Suprapubic skin (tissue), 4 donors: Measurements from ENCODE around the gene BTN2A1. TPM values are rescaled to one million over a fixed set of nuclear protein-coding genes. Genes with fewer than 3 reads are reported as not detected.
"Not testable (repeated sequence)": the region's sequence is repeated elsewhere in the genome, so short reads cannot be mapped to it uniquely, and the experiment has no call there.

Experiments
- DNase-seq, 2 donors: peaks; one replicate each; pipeline ENCODE4 v3.0.0-alpha.2; 2019; ENCODE audit warnings: low spot score in 2 of 2
- H3K27ac ChIP-seq: fragments of 200-600 bp; sonication (generic); one replicate; pipeline ENCODE4 v1.5.1; 2019
- H3K27me3 ChIP-seq: fragments of 200-600 bp; sonication (generic); one replicate; pipeline ENCODE4 v1.5.1; 2019
- H3K36me3 ChIP-seq: fragments of 200-600 bp; sonication (generic); one replicate; pipeline ENCODE4 v1.5.1; 2019
- H3K4me1 ChIP-seq: fragments of 200-600 bp; sonication (generic); one replicate; pipeline ENCODE4 v1.5.1; 2019
- H3K4me3 ChIP-seq: fragments of 200-600 bp; sonication (generic); one replicate; pipeline ENCODE4 v1.5.1; 2019; ENCODE audit warnings: mild to moderate bottlenecking
- H3K9me3 ChIP-seq: fragments of 200-600 bp; sonication (generic); one replicate; pipeline ENCODE4 v1.5.1; 2019
- EP300 ChIP-seq: sonication (generic); formaldehyde crosslinking; IDR thresholded peaks from one replicate; pipeline ENCODE4 v1.6.1; 2017; ENCODE audit warnings: antibody characterized with exemption
- POLR2A ChIP-seq, 2 donors: fragments of 450-650 bp; IDR thresholded peaks; one replicate each; pipeline ENCODE4 v1.6.1; 2017; ENCODE audit warnings: antibody characterized with exemption in 2 of 2, mild to moderate bottlenecking in 2 of 2, moderate library complexity in 2 of 2
- POLR2AphosphoS5 ChIP-seq, 3 donors: sonication (generic); formaldehyde crosslinking; IDR thresholded peaks; one replicate each; pipeline ENCODE4 v1.6.1; 2017; ENCODE audit warnings: antibody characterized with exemption in 3 of 3
- WGBS: methylation state at CpG from one replicate; pipeline ENCODE4 v1.1.5; 2018; 5-methylcytosine and 5-hydroxymethylcytosine counted together
- total RNA-seq, 4 donors: library from RNA; depleted of rRNA; stranded (reverse); fragments of >200 nt; gene quantifications; one replicate each; pipeline ENCODE4 v1.1.0, GENCODE V29; 2016
- TF ChIP-seq, protein P1 (sequence below), 2 donors: fragments of 200-600 bp in 1 of 2; fragments of 450-650 bp in 1 of 2; sonication (generic) in 1 of 2; IDR thresholded peaks; one replicate each; pipeline ENCODE4 v1.5.1; 2016 to 2019; ENCODE audit warnings: antibody characterized with exemption in 2 of 2, mild to moderate bottlenecking in 1 of 2, moderate library complexity in 1 of 2

BTN2A1 gene
- total RNA-seq, 4 donors from 2014 or later = 9.1 to 31.9 (median 12.9) TPM

DNA sequence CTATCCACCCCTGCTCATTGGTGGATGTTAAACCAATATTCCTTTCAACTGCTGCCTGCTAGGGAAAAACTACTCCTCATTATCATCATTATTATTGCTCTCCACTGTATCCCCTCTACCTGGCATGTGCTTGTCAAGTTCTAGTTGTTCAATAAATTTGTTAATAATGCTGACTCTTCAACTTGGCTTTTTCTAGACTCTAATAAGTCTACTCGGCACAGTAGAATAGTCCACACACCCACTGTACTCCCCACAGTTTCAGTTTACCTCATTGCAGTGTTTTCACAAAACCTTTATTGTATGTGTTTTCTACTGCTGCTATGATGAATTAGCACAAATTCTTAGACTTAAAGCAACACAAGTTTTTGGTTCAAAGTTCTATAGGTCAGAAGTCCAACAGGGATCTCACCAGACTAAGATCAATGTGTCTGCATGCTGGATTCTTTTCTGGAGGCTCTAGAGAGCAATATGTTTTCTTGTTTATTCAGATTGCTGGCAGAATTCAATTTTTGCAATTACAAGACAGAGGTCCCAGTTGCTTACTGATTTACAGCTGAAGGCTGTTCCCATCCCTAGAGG is 42.6 kb upstream of the BTN2A1 start:
- no peak for TF ChIP-seq POLR2A (IDR thresholded peaks at IDR 0.05)
- TF ChIP-seq, protein P1, sequence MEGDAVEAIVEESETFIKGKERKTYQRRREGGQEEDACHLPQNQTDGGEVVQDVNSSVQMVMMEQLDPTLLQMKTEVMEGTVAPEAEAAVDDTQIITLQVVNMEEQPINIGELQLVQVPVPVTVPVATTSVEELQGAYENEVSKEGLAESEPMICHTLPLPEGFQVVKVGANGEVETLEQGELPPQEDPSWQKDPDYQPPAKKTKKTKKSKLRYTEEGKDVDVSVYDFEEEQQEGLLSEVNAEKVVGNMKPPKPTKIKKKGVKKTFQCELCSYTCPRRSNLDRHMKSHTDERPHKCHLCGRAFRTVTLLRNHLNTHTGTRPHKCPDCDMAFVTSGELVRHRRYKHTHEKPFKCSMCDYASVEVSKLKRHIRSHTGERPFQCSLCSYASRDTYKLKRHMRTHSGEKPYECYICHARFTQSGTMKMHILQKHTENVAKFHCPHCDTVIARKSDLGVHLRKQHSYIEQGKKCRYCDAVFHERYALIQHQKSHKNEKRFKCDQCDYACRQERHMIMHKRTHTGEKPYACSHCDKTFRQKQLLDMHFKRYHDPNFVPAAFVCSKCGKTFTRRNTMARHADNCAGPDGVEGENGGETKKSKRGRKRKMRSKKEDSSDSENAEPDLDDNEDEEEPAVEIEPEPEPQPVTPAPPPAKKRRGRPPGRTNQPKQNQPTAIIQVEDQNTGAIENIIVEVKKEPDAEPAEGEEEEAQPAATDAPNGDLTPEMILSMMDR (IDR thresholded peaks at IDR 0.05) = no peak
- TF ChIP-seq EP300 = no peak
- no peak for TF ChIP-seq POLR2AphosphoS5 (IDR thresholded peaks at IDR 0.05)
- H3K27ac ChIP-seq = no peak overlapping the region
- peaks cover 28% of the 10 kb centered on the region for H3K36me3 ChIP-seq
- H3K4me1 ChIP-seq = no peaks in the 10 kb centered on the region
- WGBS = 88% methylated on average over 1 of the region's 1 CpG
- H3K4me3 ChIP-seq = no peak overlapping the region
- H3K9me3 ChIP-seq = no peaks in the 10 kb centered on the region
- no peaks in the 10 kb centered on the region for H3K27me3 ChIP-seq
- no peak for DNase-seq

DNA sequence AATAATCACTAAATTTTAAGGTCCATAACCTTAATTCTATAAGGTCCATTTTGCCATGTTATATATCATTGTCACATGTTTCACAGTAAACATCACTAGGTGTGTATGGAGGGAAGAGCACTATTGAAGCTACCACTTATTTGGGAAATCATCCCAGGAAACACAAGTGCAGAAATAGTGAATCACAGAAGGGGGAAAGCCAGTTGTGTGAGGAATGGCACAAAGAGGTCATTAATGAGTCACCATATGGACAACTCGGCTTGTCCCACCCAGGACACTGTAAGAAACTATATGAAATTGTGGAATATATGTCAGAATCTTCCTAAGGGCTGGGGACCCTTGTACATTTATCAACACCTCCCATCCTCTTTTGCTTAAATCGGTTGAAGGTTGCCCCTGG is 42.0 kb upstream of the BTN2A1 start:
- peaks cover 6% of the 10 kb centered on the region for H3K4me1 ChIP-seq
- no peak for DNase-seq

DNA sequence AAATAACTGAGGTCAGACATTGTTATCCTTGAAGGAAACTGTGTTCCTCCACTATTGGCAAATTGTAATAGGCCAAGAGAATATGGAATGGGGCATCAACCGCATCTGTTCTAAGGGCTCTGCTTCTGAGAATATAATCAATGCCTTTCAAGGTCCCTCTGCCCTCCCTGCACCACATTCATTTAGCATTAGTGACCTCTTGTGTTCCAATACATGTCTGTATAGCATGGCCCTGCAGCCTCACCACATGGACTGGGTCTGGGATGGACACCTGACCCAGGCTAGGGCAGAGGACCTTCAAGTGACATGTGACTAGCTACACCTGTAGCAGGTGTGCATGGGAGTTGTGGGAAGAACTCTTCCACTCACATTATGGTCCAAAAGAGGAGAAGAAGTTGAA is 41.5 kb upstream of the BTN2A1 start:
- WGBS = 95% methylated on average over 1 of the region's 1 CpG
- DNase-seq = no peak
- Histone ChIP-seq H3K4me3 (no peak overlapping the region), H3K4me1 (peaks cover 7% of the 10 kb centered on the region), H3K9me3 (no peaks in the 10 kb centered on the region), H3K27me3 (no peaks in the 10 kb centered on the region), H3K36me3 (peaks cover 21% of the 10 kb centered on the region), H3K27ac (no peak overlapping the region)
- no peak for TF ChIP-seq POLR2AphosphoS5 (IDR thresholded peaks at IDR 0.05)
- TF ChIP-seq, protein P1 (IDR thresholded peaks at IDR 0.05) = no peak
- TF ChIP-seq EP300 = no peak
- TF ChIP-seq POLR2A (IDR thresholded peaks at IDR 0.05) = no peak

More for the DNA sequence above, 42.0 kb upstream of the BTN2A1 start:
- no peak overlapping the region for H3K27ac ChIP-seq
- H3K4me3 ChIP-seq = no peak overlapping the region
- no peaks in the 10 kb centered on the region for H3K9me3 ChIP-seq
- TF ChIP-seq, protein P1 (IDR thresholded peaks at IDR 0.05) = no peak
- TF ChIP-seq POLR2AphosphoS5 (IDR thresholded peaks at IDR 0.05) (no peak), EP300 (no peak), POLR2A (IDR thresholded peaks at IDR 0.05) (no peak)
- peaks cover 25% of the 10 kb centered on the region for H3K36me3 ChIP-seq
- WGBS = 85% methylated on average over 2 of the region's 2 CpGs
- H3K27me3 ChIP-seq = no peaks in the 10 kb centered on the region

DNA sequence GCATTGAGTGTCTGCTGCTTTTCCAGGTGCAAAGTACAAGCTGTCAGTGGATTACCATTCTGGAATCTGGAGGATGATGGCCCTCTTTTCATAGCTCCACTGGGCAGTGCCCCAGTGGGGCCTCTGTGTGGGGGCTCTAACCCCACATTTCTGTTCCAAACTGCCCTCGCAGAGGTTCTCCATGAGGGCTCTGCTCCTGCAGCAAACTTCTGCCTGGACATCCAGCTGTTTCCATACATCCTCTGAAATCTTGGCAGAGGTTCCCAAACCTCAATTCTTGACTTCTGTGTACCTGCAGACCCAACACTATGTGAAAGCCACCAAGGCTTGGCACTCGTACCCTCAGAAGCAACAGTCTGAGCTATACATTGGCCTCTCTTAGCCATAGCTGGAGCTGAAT is 39.7 kb upstream of the BTN2A1 start:
- not testable (repeated sequence) for DNase-seq, H3K27me3 ChIP-seq, H3K27ac ChIP-seq, H3K9me3 ChIP-seq, H3K4me3 ChIP-seq, H3K36me3 ChIP-seq
- peaks cover 19% of the 10 kb centered on the region for H3K4me1 ChIP-seq
- 100% methylated on average over 2 of the region's 2 CpGs for WGBS

DNA sequence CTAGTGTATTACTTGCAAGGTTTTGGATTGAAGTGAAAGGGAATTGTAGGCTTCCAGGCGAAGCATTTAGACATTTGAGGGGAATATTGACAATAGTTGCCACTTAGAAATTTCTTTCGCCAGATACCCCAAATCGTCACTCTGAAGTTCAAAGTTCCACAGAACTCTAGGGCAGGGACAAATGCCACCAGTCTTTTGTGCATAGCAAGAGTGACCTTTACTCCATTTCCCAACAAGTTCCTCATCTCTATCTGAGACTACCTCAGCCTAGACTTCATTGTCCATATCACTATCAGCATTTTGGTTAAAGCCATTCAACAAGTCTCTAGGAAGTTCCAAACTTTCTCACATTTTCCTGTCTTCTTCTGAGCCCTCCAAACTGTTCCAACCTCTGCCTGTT is 39.0 kb upstream of the BTN2A1 start:
- not testable (repeated sequence) for H3K4me3 ChIP-seq
- WGBS = 97% methylated on average over 3 of the region's 3 CpGs

DNA sequence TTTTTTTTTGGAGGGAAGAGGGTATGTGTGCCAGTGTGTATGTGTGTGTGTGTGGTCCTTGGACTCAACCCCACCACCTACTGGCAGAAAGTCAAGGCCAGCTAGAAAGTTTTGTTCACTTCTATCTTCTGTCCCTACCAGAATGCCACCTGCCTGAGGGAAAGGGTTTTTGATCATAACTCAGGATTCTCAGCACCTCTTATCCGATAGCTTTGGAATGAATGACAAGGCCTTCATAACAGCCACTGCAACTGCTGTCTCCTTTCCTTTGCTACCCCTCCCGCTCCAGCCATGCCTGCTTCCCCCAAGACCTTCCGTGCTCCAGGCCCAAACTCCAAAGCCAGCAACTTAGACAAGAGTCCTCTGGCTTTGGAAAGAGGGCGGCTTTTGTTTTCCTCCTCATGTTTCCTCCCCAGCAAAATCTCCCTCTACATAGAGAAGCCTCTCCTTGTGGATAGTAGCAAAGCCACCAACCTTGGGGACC is 37.0 kb upstream of the BTN2A1 start:
- peak overlapping the region; percentile 90 for H3K4me3 ChIP-seq
- 20% methylated on average over 4 of the region's 4 CpGs for WGBS
- H3K27ac ChIP-seq = peak overlapping the region; percentile 85
- peaks cover 32% of the 10 kb centered on the region for H3K4me1 ChIP-seq
- H3K9me3 ChIP-seq = no peaks in the 10 kb centered on the region
- H3K27me3 ChIP-seq = no peaks in the 10 kb centered on the region
- no peaks in the 10 kb centered on the region for H3K36me3 ChIP-seq
- no peak for DNase-seq
- TF ChIP-seq POLR2A (IDR thresholded peaks at IDR 0.05) (no peak), EP300 (no peak), POLR2AphosphoS5 (IDR thresholded peaks at IDR 0.05) (no peak)
- TF ChIP-seq, protein P1 (IDR thresholded peaks at IDR 0.05) = no peak

More for the DNA sequence above, 39.0 kb upstream of the BTN2A1 start:
- not testable (repeated sequence) for H3K9me3 ChIP-seq, H3K27ac ChIP-seq, H3K27me3 ChIP-seq, DNase-seq, H3K36me3 ChIP-seq
- peaks cover 25% of the 10 kb centered on the region for H3K4me1 ChIP-seq
